CD4-positive, alpha-beta T cell treated with Interleukin-10 for 1 hour (primary cell): Measurements from ENCODE around the gene PNMA8C.

ENCODE experiments used
- DNase-seq: peaks from one replicate; pipeline ENCODE4 v3.0.0-alpha.2; 2020

Gene PNMA8C

DNA sequence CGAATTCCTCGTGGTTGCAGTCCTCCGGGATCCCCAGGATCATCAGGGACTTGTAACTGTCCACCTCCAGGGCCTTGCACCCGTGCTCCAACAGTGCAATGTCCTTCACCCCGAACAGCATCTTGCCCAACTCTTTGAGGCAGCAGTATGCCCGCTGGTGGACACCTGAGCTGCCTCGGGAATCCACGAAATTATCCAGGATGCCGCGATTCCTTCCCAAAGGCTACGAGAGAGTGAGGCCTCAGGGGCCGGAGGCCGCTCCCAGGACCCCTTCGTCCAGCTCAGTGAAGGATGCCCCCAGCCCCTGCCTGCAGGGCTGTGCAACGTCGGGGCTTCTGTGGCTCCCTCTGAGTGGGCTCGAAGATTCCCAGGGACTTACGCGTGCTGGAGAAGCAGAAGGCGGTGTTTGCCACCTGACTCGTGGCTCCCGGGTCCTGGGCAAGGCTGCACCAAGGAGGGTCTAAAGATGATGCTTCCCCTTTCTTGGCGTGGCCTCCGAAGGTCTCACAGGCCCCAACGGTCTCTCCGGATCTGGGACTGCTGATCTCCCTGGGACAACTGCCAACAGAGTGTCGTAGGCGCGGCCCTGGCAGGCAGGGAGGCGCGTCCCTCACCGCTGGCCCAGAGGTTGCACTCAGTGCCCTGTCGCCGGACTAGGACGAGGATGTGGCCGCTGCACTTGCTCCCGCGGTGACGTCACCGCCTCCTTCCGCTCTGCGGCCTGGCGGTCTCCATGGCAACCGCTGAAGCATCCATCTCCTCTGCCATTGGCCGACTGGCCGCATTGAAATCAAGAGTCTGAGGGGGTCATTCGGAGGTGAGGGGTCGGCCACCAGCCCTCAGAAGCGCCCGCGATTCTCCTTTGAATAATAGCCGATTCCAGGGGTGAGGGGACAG, at the start of gene PNMA8C:
Gene PNMA8C (minus strand): TSS at position 698 of the 897 bp plus-strand sequence. CDS start 577 bp downstream, at position 121.
- peak; percentile 63 for DNase-seq

DNA sequence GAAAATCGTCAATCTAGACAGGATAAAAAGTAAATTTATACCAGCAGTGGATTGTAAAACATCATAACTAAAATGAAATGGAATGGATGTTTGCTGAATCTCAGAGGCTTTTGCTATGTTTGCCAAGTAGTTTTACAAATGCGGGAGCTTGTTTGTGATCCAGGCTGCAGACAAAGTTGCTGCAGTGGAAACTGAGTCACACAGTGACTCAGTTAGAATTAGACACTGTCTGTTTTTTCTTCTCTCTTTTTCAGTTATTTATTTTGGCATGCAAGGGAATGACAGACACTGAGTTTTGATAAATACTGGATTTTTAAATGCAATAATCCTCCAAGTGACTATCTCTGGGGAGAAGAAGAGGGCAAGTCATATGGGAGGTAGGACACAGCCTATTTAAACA, 47.2 kb upstream of the PNMA8C start:
- DNase-seq, result no peak

DNA sequence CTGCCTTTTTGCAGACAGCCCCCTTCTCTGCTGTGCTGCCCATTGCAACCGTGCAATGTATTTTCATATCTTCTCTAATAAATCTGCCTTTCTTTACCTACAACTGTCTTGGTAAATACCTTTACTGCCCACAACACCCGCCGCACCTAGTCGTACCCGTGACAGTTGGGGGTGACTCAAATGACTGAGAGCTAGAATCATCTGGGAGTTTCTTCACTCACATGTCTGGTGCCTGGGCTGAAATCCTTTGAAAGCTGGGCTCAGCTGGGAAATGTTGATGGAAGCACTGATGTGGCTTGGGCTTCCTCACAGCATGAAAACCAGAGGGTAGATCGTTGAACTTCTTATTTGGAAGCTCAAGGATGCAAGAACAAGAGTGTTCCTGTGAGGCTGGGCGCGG, 45.5 kb upstream of the PNMA8C start:
- no peak for DNase-seq

DNA sequence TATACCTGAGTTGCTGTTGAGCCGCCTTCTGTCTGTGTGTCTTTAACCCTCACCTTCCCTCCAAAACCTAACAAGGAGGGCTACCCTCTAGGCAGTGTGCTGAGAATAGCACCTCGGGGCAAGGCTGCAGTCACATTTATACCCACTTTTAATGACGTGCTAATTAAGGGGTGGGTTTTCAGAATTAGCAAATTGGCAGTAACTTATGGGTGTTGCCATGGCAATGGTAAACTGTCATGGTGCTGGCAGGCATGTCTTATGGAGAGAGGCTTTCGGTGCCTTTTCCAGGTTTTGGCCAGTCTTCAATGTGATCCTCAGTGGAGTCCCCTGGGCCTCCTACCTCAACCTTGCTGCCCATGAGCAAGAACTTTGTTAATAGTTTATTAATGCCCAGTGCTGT, 43.9 kb upstream of the PNMA8C start:
- DNase-seq, result no peak

DNA sequence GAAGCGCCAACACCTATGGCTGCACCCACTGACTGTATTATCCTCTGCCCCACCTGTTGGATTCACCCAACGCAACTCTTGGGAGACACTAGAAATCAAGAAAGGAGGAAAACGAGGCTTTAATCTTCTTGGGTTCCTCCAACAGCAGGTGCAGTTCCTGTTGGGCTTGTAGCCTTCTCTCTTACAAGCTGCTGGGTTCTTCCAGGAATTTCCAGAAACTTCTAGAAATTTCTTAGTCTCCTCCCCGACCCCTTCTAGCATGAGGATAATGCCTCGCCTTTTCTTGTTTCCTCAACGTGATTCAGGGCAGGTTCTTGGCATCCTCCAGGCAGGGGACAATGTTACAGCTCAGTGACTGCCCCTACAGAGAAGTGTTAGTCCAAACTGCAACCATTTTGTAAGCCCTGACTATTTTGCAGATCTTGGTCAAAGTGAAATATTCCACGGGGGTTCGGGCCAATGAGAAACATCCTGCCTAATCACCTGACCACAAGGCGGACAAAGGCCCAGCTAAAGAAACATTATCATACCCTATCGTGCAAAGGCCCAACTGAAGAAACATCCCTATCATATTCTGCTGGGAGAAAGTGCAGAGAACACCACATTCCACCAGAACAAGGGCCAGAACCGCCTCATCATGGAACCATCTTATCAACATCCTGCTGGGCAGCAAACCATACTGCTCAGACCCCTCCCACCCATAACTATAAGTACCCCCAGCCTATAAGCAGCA, 43.2 kb upstream of the PNMA8C start:
- DNase-seq, result no peak

DNA sequence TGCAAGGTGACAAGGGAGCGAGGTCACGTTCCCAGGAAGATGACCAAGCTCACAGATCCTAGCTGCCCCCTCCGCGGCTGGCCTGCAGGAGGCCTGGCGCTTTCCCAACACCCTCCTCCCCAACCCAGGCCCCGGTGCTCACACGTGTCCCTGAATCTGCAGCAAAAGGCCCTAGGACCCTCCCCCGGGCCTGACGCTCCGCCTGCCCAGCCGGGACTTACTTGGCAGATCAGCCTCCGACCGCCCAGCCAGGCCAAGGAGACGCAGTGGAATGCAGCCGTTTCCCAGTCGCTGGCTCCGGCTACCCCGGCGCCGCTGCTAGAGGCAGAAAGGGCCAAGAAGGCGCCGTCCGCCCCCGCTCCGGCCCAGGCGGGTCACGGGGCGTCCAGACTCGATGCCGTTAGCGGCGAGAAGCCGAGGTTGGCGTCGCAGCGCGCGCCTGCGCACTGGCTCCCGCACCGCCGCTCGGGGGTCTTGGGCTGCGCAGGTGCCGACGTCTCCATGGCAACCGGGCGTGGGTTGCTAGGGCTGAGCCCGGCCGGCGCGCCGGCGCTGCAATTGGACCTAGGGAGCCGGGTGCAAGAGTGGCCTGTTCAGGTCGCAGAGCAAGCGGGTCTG, 42.5 kb upstream of the PNMA8C start, which contains the start of gene PNMA8A:
Gene PNMA8A (minus strand): TSS at position 448 of the 618 bp plus-strand sequence. CDS start 528 bp downstream, outside the sequence.
- DNase-seq, result no peak

DNA sequence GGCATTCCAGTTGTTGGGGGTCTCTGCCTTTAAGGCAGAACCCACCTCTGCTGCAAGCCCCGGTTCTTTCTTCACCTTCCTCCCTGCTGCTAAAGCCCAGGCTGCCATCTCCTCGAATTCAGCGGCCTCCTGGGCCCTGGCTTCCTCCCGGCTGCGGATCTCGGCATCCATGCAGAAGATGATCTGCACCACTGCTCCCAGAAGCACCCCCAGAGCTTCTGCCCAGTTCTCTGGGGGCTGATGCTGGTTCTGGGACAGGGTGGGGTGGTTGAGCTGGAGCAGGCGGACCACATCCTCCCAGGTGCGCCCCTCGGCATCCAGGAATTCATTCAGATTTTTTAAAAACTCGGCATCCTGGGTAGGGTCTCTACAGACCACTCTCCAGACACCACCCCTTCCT, 41.6 kb upstream of the PNMA8C start:
- no peak for DNase-seq

DNA sequence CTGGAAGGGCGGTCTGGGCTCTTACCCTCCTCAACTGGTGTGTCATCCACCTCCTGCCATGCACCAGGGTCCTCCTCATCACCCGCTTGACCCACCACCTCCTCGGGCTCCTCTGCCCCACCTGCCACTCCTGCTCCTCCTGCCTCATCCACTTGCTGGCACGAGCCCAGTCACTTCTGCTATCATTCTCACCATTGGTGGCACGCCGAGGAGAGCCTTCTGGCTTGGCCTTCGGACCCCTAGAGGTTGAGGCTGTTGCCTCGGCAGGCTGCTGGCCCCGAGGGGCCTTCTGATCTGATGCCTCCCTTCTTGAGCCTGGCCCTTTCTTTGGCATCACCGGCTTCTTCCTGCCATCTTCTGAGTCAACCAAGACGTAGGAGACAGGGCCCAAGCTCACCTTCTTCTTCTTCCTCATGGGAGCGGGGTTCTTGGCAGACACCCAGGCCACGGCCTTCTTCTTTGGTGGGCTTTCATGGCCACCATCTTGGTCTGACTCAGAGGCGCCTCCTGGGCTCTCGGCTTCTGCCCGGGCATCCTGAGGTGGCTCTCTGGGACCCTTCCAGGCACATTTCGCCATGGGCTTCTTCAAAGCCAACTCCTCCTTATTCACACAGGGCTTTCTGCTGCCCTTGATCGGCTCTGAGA, 40.9 kb upstream of the PNMA8C start:
- DNase-seq, result no peak

DNA sequence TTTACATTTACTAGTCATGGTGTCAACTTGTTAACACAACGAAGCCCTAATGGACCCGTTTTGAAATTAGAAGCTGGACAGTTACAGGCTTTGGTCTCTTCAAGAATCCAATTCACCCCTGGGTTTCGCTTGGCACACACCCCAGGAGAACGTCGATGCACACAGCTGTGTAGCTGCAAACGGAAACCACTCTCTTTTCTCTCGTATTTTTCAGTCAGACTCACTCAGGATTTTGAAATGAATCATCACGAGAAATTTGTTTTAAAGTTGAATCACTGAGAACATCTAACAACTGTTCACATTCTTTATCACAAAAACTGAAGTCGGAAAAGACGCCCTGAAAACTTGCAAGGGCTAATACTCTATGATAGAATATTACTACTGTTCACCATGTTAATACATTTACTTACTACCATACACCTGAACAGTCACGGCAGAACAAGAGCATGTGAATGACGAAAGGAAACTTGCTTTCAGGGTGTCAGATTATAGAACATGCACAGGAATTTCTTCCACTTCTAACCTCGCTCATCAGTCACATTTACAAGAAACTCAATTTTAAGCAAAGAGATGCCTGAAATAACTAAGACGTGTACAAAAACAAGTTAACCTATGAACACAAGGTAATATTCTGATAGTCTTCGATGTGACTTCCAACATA, 37.9 kb upstream of the PNMA8C start:
- DNase-seq, result no peak

DNA sequence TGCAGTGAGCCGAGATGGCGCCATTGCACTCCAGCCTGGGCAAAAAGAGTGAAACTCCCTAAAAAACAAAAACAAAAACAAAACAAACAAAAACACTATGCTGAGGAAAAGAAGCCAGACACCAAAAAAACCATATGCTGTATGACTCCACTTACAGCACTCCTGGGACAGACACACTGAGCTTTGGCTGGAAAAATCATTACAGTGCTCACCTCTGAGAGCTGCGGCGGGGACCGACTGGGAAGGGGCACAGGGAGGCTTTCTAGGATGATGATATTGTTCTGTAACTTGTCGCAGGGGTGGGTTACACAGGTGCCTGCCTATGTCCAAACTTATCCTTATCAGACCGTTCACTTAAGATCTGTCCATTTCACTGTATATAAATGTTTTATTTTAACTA, 34.8 kb upstream of the PNMA8C start:
- DNase-seq, result no peak

DNA sequence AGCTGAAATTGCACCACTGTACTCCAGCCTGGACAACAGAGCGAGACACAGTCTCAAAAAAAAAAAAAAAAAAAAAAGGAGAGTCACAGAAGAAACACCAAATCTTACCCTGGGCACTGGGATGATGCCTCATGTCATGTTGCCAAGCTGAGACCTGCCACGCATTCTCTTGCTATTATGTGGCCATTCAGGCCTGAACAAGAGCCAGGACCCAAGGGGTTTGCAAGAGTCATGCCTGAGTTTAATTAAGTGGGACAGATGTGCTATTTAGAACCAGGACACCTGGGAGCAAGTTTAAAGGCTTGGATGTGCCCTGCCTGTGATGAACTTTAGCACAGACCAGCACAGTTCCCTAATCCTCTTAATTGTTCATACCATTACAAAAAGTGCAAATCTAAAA, 32.8 kb upstream of the PNMA8C start:
- DNase-seq, result no peak

DNA sequence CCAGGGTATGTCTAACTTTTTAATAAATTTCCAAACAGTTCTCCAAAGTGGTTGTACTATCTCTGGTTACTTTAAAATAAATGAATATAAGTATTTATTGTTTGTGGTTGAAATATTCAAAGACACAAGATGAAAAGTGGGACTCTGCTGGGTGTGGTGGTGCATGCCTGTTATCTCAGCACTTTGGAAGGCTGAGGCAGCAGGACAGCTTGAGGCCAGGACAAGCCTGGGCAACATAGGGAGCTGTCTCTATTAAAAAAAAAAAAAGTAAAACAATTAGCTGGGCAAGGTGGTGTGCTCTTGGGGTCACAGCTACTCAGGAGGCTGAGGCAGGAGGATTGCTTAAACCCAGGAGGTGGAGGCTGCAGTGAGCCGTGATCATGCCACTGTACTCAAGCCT, 32.2 kb upstream of the PNMA8C start:
- DNase-seq, result no peak

DNA sequence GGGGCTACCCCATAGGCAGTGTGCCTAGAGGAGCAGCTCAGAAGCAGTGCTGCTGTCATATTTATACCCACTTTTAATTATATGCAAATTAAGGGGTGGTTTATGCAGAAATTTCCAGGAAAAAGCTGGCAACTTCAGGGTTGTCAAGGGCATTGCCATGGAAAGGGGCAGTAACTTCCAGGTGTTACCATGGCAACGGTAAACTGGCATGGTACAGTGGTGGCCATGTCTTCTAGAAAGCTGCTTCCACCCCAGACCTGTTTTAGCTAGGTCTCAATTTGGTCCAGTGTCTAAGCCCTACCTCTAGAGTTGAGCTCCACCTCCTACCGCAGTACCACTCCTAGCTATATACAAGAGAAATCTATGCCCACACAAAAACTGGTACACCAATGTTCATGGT, 31.3 kb upstream of the PNMA8C start:
- DNase-seq, result no peak

DNA sequence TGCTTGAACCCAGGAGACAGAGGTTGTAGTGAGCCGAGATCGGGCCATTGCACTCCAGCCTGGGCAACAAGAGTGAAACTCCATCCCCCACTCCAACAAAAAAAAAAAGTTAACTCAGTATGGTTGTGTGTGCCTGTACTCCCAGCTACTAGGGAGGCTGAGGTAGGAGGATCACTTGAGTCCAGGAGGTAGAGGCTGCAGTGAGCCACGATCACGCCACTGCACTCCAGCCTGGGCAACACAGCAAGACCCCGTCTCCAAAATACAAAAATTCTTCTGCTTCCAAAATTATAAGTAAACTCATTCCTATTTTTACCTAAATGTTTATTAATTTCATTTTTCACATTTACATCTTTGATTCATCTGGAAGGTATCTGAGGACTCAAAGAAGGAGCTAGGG, 28.2 kb upstream of the PNMA8C start:
- no peak for DNase-seq

DNA sequence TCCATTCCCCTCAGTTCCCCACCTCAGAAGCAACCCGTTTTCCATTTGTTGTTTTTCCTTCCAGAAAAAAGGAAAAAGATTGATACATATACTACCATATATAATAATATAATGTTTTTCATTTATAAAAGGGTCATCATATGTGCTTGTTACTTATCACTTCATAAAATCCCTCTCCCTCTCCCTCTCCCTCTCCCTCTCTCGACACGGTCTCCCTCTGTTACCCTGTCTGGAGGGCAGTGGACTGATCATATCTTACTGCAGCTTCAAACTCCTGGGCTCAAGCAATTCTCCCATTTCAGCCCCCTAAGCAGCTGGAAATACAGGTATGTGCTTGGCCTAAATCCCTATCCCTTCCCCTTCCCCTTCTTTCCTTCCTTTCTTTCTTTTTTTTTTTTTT, 25.5 kb upstream of the PNMA8C start:
- no peak for DNase-seq

DNA sequence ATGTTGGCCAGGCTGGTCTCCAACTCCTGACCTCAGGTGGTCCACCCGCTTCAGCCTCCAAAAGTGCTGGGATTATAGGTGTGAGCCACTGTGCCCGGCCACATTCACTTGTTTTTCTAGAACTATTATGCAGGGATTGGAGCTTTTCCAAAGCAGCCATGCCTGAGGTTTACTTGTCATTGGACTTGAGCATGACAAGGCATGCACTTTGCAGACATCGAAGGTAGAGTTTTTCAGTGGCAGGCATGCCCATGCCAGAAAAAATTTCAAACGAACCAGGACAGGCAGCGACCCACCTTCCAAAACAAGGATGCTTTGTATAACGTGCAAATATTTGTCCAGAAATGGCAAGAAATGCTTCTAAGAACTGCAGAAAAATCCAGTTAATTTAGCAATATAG, 24.9 kb upstream of the PNMA8C start:
- DNase-seq, result no peak

DNA sequence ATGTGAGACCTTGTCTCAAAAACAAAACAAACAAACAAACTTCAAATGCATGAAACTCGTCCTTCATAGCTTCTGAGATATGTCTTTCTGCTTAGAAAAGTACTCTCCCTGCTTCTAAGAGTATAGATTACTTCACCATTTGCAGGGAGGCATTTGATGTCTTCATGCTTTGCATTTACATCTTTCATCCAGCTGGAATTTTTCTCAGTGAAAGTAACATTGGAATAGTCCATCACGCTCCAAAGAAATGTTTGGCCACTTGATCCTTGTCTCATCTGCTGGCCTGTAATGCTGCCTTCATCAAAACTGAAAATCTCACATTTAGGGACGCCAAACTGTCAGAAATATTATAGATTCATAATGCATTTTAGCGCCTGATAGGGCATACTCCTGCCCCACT, 23.4 kb upstream of the PNMA8C start:
- DNase-seq, result no peak

DNA sequence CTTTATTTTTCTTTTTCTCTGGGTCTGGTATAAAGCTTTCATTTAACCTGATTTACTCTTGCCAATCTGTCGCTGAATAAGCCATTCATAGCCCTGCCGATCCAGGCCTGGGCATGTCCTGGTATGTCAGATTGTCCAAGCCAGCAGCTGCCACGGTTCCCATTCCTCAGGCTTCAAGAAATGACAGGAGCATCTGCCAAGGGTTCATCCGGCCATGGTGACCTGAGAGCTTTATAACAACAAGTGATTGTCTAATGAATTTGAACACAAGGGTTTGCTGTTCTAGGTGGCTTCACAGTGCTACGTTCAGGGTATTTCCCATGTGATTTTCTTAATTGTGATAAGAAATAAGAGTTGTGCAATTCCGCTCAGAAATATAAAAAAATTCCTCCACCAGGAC, 22.6 kb upstream of the PNMA8C start:
- no peak for DNase-seq

DNA sequence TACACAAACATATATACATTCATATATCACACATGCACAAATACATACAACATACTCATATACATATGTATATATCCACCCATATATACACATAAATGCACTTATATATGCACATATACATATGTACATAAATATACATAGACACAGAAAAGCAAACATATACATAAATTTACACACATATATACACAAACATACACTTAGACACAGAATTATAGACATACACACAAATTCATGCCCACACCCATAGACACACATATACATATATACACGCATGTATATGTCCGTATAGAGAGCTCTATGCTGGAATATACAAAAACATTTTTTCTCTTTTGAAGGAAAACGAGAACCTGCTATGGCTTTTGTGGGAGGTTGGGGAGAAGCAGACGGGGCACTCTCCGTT, 22.0 kb upstream of the PNMA8C start:
- no peak for DNase-seq

DNA sequence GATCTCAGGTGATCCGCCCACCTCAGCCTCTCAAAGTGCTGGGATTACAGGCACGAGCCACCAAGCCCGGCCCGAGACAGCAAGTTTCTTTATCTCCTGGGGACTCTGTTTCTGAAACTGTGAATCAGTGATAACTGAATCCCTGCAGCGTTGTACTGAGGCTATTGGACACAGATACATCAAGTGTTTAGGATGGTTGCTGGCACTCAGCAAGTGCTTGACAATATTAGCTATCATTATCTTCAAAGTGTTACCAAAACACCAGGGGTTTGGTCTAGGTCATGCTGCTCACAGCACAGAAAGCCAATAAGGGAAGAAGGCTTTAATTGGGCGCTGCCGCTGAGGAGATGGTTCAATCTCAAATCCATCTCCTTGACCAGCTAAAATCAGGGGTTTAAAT, 20.5 kb upstream of the PNMA8C start:
- no peak for DNase-seq

DNA sequence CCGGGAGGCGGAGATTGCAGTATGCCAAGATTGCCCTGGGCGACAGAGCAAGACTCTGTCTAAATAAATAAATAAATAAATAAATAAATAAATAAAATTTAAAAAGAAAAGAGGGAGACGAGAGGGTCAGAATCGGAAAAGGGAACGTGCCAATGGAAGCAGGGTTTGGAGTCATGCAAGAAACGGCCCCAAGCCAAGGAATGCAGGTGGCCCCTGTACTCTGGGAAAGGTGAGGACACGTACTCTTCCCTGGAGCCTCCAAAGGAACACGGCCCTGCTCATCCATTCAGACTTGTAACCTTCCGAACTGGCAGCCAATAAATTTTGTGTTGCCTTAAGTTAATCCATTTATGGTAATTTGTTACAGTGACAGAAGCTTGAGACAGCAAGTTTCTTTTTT, 19.9 kb upstream of the PNMA8C start:
- DNase-seq, result no peak

DNA sequence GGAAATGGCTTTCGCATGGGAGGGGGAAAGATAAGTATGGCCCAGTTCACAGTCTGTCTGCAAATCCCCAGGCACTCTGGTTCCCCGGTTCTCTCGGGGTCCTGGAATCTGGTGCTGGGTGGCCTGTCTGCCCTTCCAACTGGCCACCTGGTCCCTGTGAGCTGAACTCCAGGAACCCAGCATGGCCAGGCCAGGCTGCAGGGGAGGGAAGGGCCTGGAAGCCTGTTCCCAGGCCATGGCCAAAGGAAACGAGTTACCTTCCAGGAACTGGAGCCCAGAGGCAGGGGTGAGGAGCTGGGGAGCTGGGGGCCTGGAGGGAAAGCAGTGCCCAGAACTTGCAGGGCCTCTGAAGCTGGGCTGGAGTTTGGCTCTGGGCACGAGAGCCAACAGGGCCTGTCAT, 19.1 kb upstream of the PNMA8C start:
- no peak for DNase-seq

DNA sequence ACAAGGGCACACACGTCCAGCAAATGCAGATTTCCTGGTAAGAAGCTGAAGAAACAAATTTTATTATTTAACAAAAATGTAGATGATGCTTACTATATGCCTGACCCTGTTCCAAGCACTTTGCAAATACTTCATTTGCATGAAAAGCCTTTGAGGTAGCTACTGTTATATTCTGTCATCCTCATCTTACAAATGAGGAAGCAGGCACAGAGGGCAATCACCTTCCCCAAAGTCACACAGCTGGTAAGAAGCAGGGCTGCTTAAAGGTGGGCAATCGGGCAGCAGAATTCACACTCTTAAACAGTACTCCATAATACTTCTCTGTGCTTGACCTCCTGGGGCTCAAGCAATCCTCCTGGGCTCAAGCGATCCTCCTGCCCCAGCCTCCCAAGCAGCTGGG, 18.3 kb upstream of the PNMA8C start:
- DNase-seq, result no peak
